ENCODE data around the gene LRRFIP2.

- no peak for TF ChIP-seq POLR2AphosphoS5 (IDR thresholded peaks at IDR 0.05; ENCODE audit: low read depth)
- no peak for TF ChIP-seq GABPA (IDR thresholded peaks at IDR 0.05; ENCODE audit: low read depth)
- no peak for TF ChIP-seq CTCF (IDR thresholded peaks at IDR 0.05; ENCODE audit: insufficient read depth, low read length)
- no peak for TF ChIP-seq REST (IDR thresholded peaks at IDR 0.05; ENCODE audit: insufficient replicate concordance, low read depth)
These were observed 24.2 kb upstream of the LRRFIP2 start for GRCh38 chr3:37198547-37198946.

All from HL-60 (cell line).